ENCODE results near the gene IFNB1.

Gene IFNB1

DNA sequence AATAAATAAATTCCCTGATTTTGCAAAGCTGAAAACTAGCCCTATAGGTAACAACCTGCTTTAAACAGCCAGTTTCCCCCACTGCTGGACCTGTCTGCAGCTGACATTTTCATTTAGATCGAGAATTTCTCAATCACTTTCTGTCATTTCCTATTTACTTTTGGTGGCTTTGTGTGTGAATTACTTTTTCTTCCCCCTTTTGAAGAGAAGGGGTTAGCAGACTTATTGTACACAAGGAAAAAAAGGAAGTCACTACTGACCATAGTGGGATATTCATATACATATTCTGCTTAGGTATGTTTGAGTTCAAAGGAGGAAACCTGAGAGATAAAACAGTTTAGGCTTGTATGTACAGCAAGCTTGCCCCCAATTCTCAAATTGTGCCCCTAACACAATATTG lies 27.0 kb upstream of the IFNB1 start:
- no peak overlapping the region for H3K4me3 ChIP-seq (ENCODE audit: low read depth, low read length)
- TF ChIP-seq CTCF (IDR thresholded peaks at IDR 0.05; ENCODE audit: borderline replicate concordance, insufficient read depth, low read depth, low read length): no peak

DNA sequence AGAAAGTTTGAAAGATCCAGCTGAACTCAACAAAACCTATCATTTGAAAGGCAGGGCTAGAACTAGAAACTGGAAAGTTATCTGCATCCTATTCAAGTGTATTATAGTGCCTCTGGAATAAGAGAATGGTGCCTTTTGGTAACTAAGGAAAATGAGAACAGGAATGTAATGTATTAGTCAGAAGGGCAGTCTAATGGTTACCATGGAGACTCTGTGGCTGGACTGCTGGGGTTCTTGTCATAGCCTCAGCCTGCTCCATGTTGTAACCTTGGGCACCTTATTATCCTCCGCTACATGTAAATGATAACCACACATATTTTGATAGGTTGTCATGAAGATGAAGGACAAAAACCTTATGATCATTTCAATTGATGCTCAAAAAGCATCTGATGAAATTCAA lies 24.6 kb upstream of the IFNB1 start:
- H3K4me3 ChIP-seq (ENCODE audit: low read depth, low read length): no peak overlapping the region
- TF ChIP-seq CTCF (IDR thresholded peaks at IDR 0.05; ENCODE audit: borderline replicate concordance, insufficient read depth, low read depth, low read length): no peak

DNA sequence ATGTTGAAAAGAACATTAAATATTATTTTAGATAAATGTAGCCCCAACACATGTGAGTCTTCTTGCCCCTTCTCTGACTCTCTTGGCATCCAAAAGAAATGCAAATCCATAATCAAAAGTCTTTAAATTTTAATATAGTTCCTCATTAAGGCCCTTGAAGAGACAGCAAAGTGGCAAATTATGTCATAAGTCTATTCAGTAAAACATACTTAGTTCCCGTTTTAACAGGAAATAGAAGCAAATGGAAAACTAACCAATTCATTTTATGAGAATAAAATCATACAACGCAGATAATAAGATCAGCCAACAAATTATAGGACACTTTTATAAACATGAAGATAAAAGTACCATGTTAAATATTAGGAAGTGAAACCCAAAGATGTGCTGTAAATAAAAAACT lies 20.1 kb upstream of the IFNB1 start:
- no peak overlapping the region for H3K4me3 ChIP-seq (ENCODE audit: low read depth, low read length)

DNA sequence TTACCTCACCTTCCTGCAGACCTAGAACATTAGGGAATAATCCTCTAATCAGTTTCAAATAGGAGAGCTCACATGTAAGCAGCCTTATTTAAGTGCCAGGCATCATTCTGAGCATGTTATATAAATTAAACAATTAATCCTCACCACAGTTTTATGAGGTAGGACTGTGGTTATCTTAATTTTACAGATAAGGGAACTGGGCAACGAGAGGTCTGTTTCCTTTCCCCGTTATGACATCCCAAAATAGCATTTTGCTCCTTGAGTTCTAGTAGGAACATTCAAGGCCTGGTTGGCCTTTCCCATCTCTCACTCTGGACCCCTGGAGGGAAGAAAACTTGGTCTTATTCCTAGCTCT lies 19.1 kb upstream of the IFNB1 start:
- TF ChIP-seq CTCF (IDR thresholded peaks at IDR 0.05; ENCODE audit: borderline replicate concordance, insufficient read depth, low read depth, low read length): no peak
- H3K4me3 ChIP-seq (ENCODE audit: low read depth, low read length): no peak overlapping the region

More for the DNA sequence above, 20.1 kb upstream of the IFNB1 start:
- TF ChIP-seq CTCF (IDR thresholded peaks at IDR 0.05; ENCODE audit: borderline replicate concordance, insufficient read depth, low read depth, low read length): no peak

DNA sequence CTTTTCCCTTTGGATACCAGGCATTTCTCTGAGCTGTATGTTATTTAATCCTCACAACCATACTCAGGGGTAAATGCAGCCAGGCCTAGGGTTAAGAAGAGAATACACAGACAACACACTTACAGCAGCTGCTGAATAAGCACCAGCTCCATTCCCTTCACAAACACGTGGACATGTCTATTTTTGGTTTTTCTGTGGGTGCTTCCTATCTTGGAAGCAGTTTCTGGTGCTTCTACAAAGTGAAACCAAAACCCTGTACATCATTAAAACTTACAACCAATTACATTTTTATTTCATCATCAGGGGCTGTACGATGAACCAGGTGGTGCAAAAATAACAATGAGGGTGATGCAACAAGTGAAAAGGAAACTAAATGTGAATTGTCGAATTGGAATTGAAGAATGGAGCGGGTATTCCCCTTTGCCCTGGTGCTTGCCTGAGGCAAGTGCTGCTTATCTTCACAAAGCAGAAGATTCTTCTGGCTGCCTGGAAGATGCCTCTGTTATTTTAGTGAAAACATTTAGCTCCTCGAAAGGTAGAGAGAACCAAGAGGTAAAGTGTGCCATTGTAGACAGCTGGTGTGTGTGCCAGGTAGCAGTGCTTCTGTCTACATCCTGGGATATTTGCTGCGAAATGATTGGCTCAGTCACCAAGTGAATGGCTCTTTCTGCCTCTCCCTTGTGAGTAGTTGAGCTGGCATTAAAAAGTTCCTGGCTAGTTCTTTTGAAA lies 18.6 kb upstream of the IFNB1 start:
- no peak overlapping the region for H3K4me3 ChIP-seq (ENCODE audit: low read depth, low read length)
- no peak for TF ChIP-seq CTCF (IDR thresholded peaks at IDR 0.05; ENCODE audit: borderline replicate concordance, insufficient read depth, low read depth, low read length)

DNA sequence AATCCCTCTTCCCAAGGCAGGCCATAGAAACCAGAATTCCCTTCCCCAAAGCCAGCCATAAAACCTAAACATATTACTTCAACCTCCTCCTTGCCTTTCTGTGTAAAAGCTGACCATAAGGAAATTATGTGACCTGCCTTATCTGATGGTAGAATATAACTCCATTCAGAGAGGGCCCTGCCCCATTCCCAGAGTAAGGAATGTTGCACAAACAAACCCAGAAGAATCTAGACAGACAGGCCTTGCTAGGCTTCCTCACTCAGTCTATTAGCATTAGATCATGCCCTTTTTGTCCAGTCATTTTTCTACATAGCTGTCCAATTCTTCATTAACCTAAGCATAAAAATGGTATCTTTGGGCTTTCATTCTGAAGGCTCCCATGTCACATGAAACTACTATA lies 17.8 kb upstream of the IFNB1 start:
- no peak for TF ChIP-seq CTCF (IDR thresholded peaks at IDR 0.05; ENCODE audit: borderline replicate concordance, insufficient read depth, low read depth, low read length)
- H3K4me3 ChIP-seq (ENCODE audit: low read depth, low read length): no peak overlapping the region

GRCh38 chr9:21086538-21086937 lies 8.8 kb upstream of the IFNB1 start:
- no peak for TF ChIP-seq CTCF (IDR thresholded peaks at IDR 0.05; ENCODE audit: borderline replicate concordance, insufficient read depth, low read depth, low read length)
- no peak overlapping the region for H3K4me3 ChIP-seq (ENCODE audit: low read depth, low read length)
